NK-92 treated with Interleukin-12 subunit alpha and Interleukin-12 subunit beta, amount 100 ng/mL, for 24 hours (cell line): ENCODE data around the gene DPYSL4.

Source experiments
- DNase-seq: peaks from one replicate; lab custom pipeline; 2025; lab: John Stamatoyannopoulos, UW

The DPYSL4 gene

GRCh38 chr10:132163826-132164515 lies 22.8 kb upstream of the DPYSL4 start:
- no peak for DNase-seq

DNA sequence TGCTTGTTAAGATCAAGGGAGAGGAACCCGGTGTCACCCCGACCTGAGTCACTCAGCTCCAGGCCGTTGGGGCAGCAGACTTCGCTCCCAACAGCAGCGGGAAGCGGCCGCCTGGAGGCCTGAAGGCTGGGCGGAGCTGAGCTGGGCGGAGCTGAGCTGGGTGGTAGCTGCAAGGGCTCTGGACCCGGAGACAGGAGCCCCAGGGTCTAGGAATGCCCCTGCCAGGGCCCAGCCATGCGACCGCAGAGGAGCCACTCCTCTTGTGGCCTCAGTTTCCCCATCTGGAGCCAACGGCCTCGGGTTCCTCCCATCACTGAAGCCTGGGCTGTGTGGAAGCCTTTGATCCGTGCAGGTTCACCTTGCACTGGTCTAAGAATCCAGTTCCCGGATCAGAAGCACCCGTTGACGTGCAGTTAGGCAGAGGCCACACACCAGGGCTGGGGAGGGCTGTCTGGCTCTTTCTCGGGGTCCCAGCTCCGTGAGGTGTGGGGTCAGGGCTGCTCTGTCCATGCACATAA lies 21.9 kb upstream of the DPYSL4 start:
- no peak for DNase-seq

- DNase-seq, result no peak
Measured at GRCh38 chr10:132165416-132165980, 21.2 kb upstream of the DPYSL4 start.

DNA sequence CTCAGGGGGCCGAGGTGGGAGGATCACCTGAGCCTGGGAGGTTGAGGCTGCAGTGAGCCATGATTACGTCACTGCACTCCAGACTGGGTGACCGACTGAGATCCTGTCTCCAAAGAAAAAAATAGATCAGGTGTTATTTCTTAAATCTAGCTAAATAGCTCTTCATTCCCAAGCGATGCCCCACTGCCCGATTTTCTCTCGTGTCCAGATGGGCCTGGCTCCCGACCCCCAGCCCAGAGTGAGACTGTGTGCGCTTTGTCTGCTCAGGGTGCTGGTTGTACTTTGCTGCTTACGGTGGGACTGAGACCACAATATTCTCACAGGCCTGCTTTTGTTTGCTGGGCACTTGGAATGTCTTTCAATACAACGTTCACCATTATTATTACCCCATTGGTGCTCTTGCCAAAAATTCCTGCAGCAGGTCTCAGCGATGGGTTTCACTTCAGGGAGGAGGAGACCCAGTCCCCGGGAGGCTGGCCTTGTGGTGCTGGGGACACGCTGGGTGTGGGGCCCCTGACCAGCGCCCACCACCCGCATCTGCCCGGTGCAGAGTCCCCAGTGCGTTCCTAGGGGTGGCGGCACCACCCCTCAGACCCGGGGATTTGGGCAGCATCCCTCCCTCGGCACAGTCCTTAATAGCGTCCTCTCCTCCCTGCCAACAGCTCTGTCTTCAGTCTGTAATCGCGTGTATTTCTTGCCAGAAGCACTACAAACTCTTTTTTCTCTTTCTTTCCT lies 20.4 kb upstream of the DPYSL4 start:
- no peak for DNase-seq

DNA sequence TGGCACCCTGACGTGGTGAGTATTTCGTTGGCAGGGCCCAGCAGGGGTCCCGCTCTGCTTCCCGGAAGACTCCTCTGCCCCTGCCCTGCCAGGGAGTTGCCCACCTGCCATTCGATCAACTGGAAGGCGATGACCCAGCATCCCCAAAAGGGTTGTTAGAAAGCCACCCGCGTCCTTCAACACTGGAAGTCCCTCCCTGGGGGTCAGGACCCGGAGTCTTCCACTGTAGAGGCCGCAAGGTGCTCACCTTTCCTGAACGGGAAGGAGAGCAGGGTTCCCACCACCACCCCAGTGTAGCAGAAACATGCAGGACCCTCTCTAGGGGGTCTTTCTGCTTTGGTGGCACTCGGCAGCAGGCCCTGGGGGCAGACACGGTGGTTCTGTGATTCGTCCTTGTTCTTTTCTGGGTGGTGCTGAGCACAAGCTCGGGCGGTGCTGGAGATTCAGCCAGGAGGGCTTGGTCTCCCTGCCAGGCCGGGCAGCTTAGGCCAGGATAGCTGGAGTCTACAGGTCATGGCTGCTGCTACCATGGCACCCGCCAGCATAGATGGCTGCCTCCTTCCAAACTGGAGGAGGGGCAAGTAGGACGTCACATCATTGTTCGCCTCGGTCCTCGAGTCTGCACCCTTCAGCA lies 19.6 kb upstream of the DPYSL4 start:
- no peak for DNase-seq

- DNase-seq, result no peak
Measured at GRCh38 chr10:132167976-132168375, 18.8 kb upstream of the DPYSL4 start.

GRCh38 chr10:132168571-132169030 lies 18.1 kb upstream of the DPYSL4 start:
- no peak for DNase-seq

- no peak for DNase-seq
Measured at GRCh38 chr10:132169031-132169765, 17.6 kb upstream of the DPYSL4 start.

GRCh38 chr10:132169766-132170560 lies 16.8 kb upstream of the DPYSL4 start:
- no peak for DNase-seq

- DNase-seq, result no peak
Measured at GRCh38 chr10:132170561-132171361, 16.0 kb upstream of the DPYSL4 start.

GRCh38 chr10:132172091-132173066 lies 14.4 kb upstream of the DPYSL4 start:
- no peak for DNase-seq

DNA sequence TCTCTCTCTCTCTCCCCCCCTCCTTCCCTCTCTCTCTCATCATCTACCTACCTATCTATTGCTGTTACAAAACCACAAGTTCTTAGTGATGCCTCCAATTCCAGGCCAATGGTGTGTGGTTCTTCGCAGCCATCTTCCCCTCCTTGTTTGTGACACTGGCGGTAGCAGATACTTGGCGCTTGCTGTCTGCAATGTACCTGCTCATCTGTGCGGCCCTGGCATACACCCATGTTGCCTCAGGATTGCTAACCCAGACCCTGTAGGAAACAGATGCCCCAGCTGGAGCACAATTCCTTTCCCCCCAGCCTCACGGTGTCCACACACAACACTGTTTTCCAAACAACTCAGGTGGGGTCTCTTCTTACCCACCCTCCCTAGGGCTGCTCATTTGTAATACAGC lies 13.6 kb upstream of the DPYSL4 start:
- no peak for DNase-seq

DNA sequence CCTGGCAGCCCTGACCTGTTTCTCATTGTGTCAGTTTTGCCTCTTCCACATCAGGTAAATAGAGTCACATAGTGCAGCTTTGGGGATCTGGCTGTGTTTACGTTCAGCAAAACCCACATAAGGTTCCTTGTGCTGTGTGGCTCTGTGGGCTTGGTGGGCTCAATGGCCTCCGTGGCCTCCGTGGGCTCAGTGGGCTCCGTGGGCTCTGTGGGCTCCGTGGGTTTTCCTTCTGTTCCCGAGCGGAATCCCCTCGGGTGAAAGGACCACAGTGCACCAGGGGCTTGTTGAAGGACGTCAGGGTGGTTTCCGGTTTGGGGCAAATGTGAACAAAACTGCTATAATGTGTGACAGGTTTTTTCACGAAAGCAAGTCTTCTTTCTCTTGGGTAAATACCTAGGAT lies 12.5 kb upstream of the DPYSL4 start:
- no peak for DNase-seq

- DNase-seq, result no peak
Measured at GRCh38 chr10:132175408-132175807, 11.3 kb upstream of the DPYSL4 start.

- no peak for DNase-seq
Measured at GRCh38 chr10:132175907-132176581, 10.7 kb upstream of the DPYSL4 start.

DNA sequence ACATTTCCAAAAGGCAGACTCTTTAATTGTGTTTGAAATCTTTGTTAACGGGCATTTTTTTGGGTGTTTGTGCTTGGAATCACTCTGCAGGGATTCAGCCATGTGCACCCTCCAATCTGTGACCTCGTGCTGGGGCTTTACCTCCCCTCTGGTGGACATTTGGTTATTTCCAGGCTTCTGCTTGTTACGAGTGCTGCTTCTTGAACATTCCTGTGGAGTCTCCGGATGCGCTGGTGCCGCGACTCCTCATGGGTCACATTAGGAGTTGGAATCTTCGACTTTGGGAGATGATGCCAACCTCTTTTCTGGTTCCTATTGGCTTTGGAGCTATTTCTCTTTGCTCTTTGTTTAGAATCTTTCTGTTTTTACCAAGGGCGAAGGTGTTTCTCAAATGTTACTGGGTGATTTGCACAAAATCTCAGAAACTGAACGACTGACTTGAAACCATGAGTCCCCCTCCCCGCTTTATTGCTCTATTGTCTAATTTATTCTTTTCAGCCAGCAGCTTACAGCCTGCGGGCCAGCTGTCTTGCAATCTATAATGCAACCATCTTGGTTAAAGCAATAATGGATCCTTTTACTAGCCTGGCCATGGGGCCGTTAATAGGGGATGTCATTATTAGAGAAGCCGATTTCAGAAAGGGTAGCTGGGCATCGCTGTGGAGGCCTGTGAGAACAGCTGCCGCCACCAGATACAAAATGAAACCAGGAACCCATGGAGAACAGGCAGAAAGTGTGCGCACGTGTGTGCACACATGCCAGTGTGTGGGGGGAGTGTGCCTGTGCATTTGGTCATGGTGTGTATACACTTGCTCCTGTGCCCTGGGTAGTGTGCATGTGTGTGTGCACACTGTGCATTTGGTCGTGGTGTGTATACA lies 9.9 kb upstream of the DPYSL4 start:
- DNase-seq, result no peak

DNA sequence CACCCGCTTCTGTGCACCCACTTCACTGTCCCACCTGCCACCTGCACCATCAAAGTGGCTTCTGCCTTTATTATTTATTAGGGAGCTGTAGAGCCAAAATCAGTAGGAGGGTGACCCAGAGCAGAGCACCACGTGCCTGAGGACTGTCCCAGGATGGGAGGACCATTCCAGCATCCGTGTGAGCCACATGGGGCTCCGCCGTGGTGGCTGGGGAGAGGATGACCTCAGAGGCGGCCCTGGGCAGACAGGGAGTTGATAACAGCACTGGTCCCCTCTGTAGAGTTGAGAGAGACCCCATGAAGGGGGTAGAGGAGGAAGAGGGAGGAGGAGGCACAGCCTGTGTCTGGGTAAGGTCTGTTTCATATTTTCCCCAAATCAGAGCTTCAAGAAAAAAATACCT lies 8.7 kb upstream of the DPYSL4 start:
- no peak for DNase-seq
